HG02840 (cell line): ENCODE data around the gene RAB12.
"Not testable (repeated sequence)": the region's sequence is repeated elsewhere in the genome, so short reads cannot be mapped to it uniquely, and the experiment has no call there.

Experiments
- ATAC-seq: cut with Tn5 transposase; IDR thresholded peaks from one replicate; pipeline ENCODE4 v1.9.1; 2021; ENCODE audit warnings: mild to moderate bottlenecking, moderate library complexity, moderate number of reproducible peaks; ENCODE audit not compliant: unreplicated experiment, low FRiP score

The RAB12 gene

GRCh38 chr18:8611916-8612576, 2.8 kb downstream of the RAB12 start:
- no peak for ATAC-seq

- ATAC-seq = no peak
Observed at GRCh38 chr18:8614875-8615274, 5.6 kb downstream of the RAB12 start.

- no peak for ATAC-seq
Observed at GRCh38 chr18:8615397-8616027, 6.3 kb downstream of the RAB12 start.

- no peak for ATAC-seq
Observed at GRCh38 chr18:8616028-8616401, 6.8 kb downstream of the RAB12 start.

GRCh38 chr18:8617907-8618306, 8.7 kb downstream of the RAB12 start:
- no peak for ATAC-seq

- ATAC-seq = no peak
Observed at GRCh38 chr18:8619041-8619440, 9.8 kb downstream of the RAB12 start.

- no peak for ATAC-seq
Observed at GRCh38 chr18:8619835-8620577, 10.8 kb downstream of the RAB12 start.

- ATAC-seq = no peak
Observed at GRCh38 chr18:8620845-8621244, 11.6 kb downstream of the RAB12 start.

GRCh38 chr18:8622625-8623024, 13.4 kb downstream of the RAB12 start:
- not testable (repeated sequence) for ATAC-seq

- peak; percentile 53 for ATAC-seq
Observed at GRCh38 chr18:8623549-8624106, 14.4 kb downstream of the RAB12 start.

GRCh38 chr18:8625461-8626092, 16.3 kb downstream of the RAB12 start:
- ATAC-seq = no peak

GRCh38 chr18:8626414-8627106, 17.3 kb downstream of the RAB12 start:
- ATAC-seq = no peak

- no peak for ATAC-seq
Observed at GRCh38 chr18:8627107-8627472, 17.9 kb downstream of the RAB12 start.

GRCh38 chr18:8627540-8627939, 18.3 kb downstream of the RAB12 start:
- no peak for ATAC-seq

GRCh38 chr18:8629602-8630001, 20.4 kb downstream of the RAB12 start:
- ATAC-seq = no peak

GRCh38 chr18:8630546-8630945, 21.3 kb downstream of the RAB12 start:
- no peak for ATAC-seq

GRCh38 chr18:8631265-8631664, 22.0 kb downstream of the RAB12 start:
- ATAC-seq = no peak

GRCh38 chr18:8632386-8632785, 23.1 kb downstream of the RAB12 start:
- no peak for ATAC-seq

GRCh38 chr18:8634508-8634907, 25.3 kb downstream of the RAB12 start:
- ATAC-seq = no peak

- ATAC-seq = no peak
Observed at GRCh38 chr18:8635087-8635486, 25.9 kb downstream of the RAB12 start.
